NB4 (cell line): ENCODE data around the gene MEF2D.

ENCODE experiments used
- CTCF ChIP-seq: IDR thresholded peaks from one replicate; pipeline ENCODE4 v1.5.1; 2012; ENCODE audit warnings: low read depth, low read length
- POLR2A ChIP-seq: IDR thresholded peaks from 2 replicates; pipeline ENCODE4 v1.6.1; 2011; ENCODE audit warnings: mild to moderate bottlenecking; ENCODE audit not compliant: insufficient read length; ENCODE audit errors: extremely low read depth

GRCh38 chr1:156452907-156453306 lies 47.7 kb downstream of the MEF2D start:
- TF ChIP-seq CTCF (no peak), POLR2A (no peak)
